Heart left ventricle (tissue), 16 donors: ENCODE results near the gene STK40. TPM values are rescaled to one million over a fixed set of nuclear protein-coding genes. Genes with fewer than 3 reads are reported as not detected.

ENCODE experiments used
- ATAC-seq, 4 donors: fragments of 200-7000 bp; cut with Tn5 transposase; one replicate each; pipeline ENCODE4 v1.9.1; 2020 to 2022; ENCODE audit warnings: moderate library complexity in 4 of 4, mild to moderate bottlenecking in 3 of 4, moderate number of reproducible peaks in 1 of 4
- DNase-seq, 5 donors: peaks; one replicate each; pipeline ENCODE4 v3.0.0-alpha.2; 2020
- H3K27ac ChIP-seq, 12 donors: fragments of 200-600 bp; sonication (generic) in 4 of 12; one replicate each; pipeline versions ENCODE4 v1.5.0 to v1.8.0; 2016 to 2022; ENCODE audit warnings: mild to moderate bottlenecking in 2 of 12
- H3K27me3 ChIP-seq, 9 donors: fragments of 200-600 bp; sonication (generic) in 2 of 9; one replicate each; pipeline versions ENCODE4 v1.5.1 to v1.8.0; 2016 to 2022; ENCODE audit warnings: mild to moderate bottlenecking in 3 of 9
- H3K36me3 ChIP-seq, 9 donors: fragments of 200-600 bp; sonication (generic) in 2 of 9; one replicate each; pipeline versions ENCODE4 v1.5.0 to v1.8.0; 2018 to 2022; ENCODE audit warnings: mild to moderate bottlenecking in 2 of 9
- H3K4me1 ChIP-seq, 12 donors: fragments of 200-600 bp; sonication (generic) in 4 of 12; one replicate each; pipeline versions ENCODE4 v1.5.0 to v1.8.0; 2016 to 2022; ENCODE audit warnings: mild to moderate bottlenecking in 3 of 12
- H3K4me3 ChIP-seq, 12 donors: fragments of 200-600 bp; sonication (generic) in 4 of 12; one replicate each; pipeline versions ENCODE4 v1.5.0 to v1.8.0; 2017 to 2022; ENCODE audit warnings: mild to moderate bottlenecking in 9 of 12, moderate library complexity in 4 of 12
- H3K9me3 ChIP-seq, 12 donors: fragments of 200-600 bp; sonication (generic) in 4 of 12; one replicate each; pipeline versions ENCODE4 v1.5.0 to v1.8.0; 2016 to 2022; ENCODE audit warnings: mild to moderate bottlenecking in 1 of 12
- CTCF ChIP-seq, 12 donors: fragments of 200-600 bp; sonication (generic) in 4 of 12; IDR thresholded peaks; one replicate each; pipeline versions ENCODE4 v1.5.0 to v1.8.0; 2018 to 2022; ENCODE audit warnings: antibody characterized with exemption in 12 of 12, mild to moderate bottlenecking in 5 of 12
- POLR2A ChIP-seq, 2 donors: fragments of 450-650 bp; IDR thresholded peaks; one replicate each; pipeline ENCODE4 v1.6.1; 2017; ENCODE audit warnings: antibody characterized with exemption in 2 of 2, mild to moderate bottlenecking in 2 of 2, moderate library complexity in 2 of 2
- whole genome bisulfite sequencing, 4 donors: extraction: QIAGEN DNeasy Blood & Tissue Kit in 2 of 4; methylation state at CpG; one replicate each; pipeline versions ENCODE4 v1.1.5 to v1.1.7; 2013 to 2018; 5-methylcytosine and 5-hydroxymethylcytosine counted together
- intact Hi-C, 10 donors: fragments of 100-400 bp; cut with DNase I; formaldehyde crosslinking; loops; one replicate each; pipeline versions ENCODE4 v1.11.1 to v1.14.2; 2022
- polyA plus RNA-seq, 2 donors: library from polyadenylated mRNA; stranded (reverse); fragments of 200-250 nt; gene quantifications; one replicate each; pipeline ENCODE4 v1.2.3, GENCODE V29; 2013
- total RNA-seq, 9 donors: library from RNA; depleted of rRNA in 2 of 9; stranded (reverse); fragments of >200 nt in 2 of 9; fragmentation: NEBNext Ultra II Directional in 3 of 9; extraction: Animal tissue kit (Norgen Biotek cat#: 25700) in 3 of 9; gene quantifications; one replicate each; pipeline versions ENCODE4 v1.1.0 to v1.2.4, GENCODE V29; 2016 to 2023
- donor health status: ischemic (EF 13 %, LVEDD 7.1; RV severe dilation, severe dysfunction).
- donor health status: healthy with polysubstance abuse.
- donor health status: DM: no; HTN: yes; CAD: no.
- donor health status: DM: no; HTN: no; CAD: no.
- donor health status: ischemic (EF 25% LVEDD 6.9; RV normal size, moderate dysfunction).
- donor health status: ischemic (EF 25% LVEDD 5.7; RV mildly dilated, moderate dysfunction).
- donor health status: healthy.
- donor health status: DM: yes; HTN: yes; CAD: no.
- donor health status: ischemic (EF 35%, LVEDD 5.7; RV mildly dilated, moderate dysfunction).
- donor health status: nonischemic (EF 11% LVEDD 7.7; RV severe dilation, severe dysfunction).
- donor health status: DM: yes; HTN: yes; CAD: no.
- donor health status: PGD.
- donor health status: ischemic (EF 29% LVEDD 5.4; RV normal size, mild dysfunction).
- donor health status: nonischemic (EF 23%, LVEDD 6.1; RV moderate dilation, normal function).

The STK40 gene
- total and polyA plus RNA-seq, 11 donors, result 27.9 to 114 (median 59.4) TPM

GRCh38 chr1:36419569-36419968 lies 33.8 kb upstream of the STK40 start:
- H3K4me3 ChIP-seq, result no peak overlapping the region
- H3K9me3 ChIP-seq, result no peaks in the 10 kb centered on the region
- TF ChIP-seq POLR2A (IDR thresholded peaks at IDR 0.05), result no peak
- H3K36me3 ChIP-seq, result peaks cover 0 to 30% (median 15%) of the 10 kb centered on the region in 9 donors
- peaks cover 0 to 21% (median 8%) of the 10 kb centered on the region in 12 donors for H3K4me1 ChIP-seq
- H3K27ac ChIP-seq, result no peak overlapping the region
- ATAC-seq (no peak), DNase-seq (no peak)
- no peaks in the 10 kb centered on the region for H3K27me3 ChIP-seq
- 74 to 91% (median 81%) methylated on average over 4 of the region's 4 CpGs for WGBS, 4 donors
- intact Hi-C loops, result loop anchor here in 2 of 10 donors (1.0 to 5.0 kb wide), 2 partner anchors 77 to 317 kb away; no protein-coding TSS in a partner anchor

GRCh38 chr1:36419140-36419539 lies 33.4 kb upstream of the STK40 start:
- intact Hi-C loops, result loop anchor here in 2 of 10 donors (1.0 to 5.0 kb wide), 2 partner anchors 77 to 317 kb away; no protein-coding TSS in a partner anchor
- WGBS, 4 donors, result 47 to 64% (median 60%) methylated on average over 3 of the region's 3 CpGs
- TF ChIP-seq POLR2A (IDR thresholded peaks at IDR 0.05) (no peak), CTCF (IDR thresholded peaks at IDR 0.05) (no peak)
- Histone ChIP-seq H3K9me3 (no peaks in the 10 kb centered on the region), H3K4me3 (no peak overlapping the region), H3K27ac (no peak overlapping the region), H3K4me1 (peaks cover 0 to 21% (median 8%) of the 10 kb centered on the region in 12 donors), H3K27me3 (no peaks in the 10 kb centered on the region), H3K36me3 (peaks cover 0 to 30% (median 15%) of the 10 kb centered on the region in 9 donors)
- no peak for DNase-seq
- peak in 2 of 4 donors; percentile 25 to 52 for ATAC-seq

- H3K4me1 ChIP-seq, result peaks cover 0 to 21% (median 8%) of the 10 kb centered on the region in 12 donors
- intact Hi-C loops, result loop anchor here in 1 of 10 donors (5.0 kb wide), 1 partner anchor 316 kb away; no protein-coding TSS in a partner anchor
- peaks cover 0 to 26% (median 14%) of the 10 kb centered on the region in 9 donors for H3K36me3 ChIP-seq
- H3K27me3 ChIP-seq, result no peaks in the 10 kb centered on the region
- no peaks in the 10 kb centered on the region for H3K9me3 ChIP-seq
- 80 to 92% (median 86%) methylated on average over 7 to 9 of the region's 9 CpGs for WGBS, 4 donors
- ATAC-seq, result no peak
- H3K27ac ChIP-seq, result no peak overlapping the region
- H3K4me3 ChIP-seq, result no peak overlapping the region
- no peak for TF ChIP-seq POLR2A (IDR thresholded peaks at IDR 0.05)
- no peak for TF ChIP-seq CTCF (IDR thresholded peaks at IDR 0.05)
- DNase-seq, result no peak
Observed at GRCh38 chr1:36417931-36418330, 32.2 kb upstream of the STK40 start.

GRCh38 chr1:36415661-36416326 lies 30.1 kb upstream of the STK40 start:
- no peaks in the 10 kb centered on the region for H3K9me3 ChIP-seq
- no peak for DNase-seq
- no peak overlapping the region for H3K27ac ChIP-seq
- peaks cover 0 to 7% (median 0%) of the 10 kb centered on the region in 9 donors for H3K36me3 ChIP-seq
- TF ChIP-seq POLR2A (IDR thresholded peaks at IDR 0.05) (no peak), CTCF (IDR thresholded peaks at IDR 0.05) (no peak)
- ATAC-seq, result no peak
- intact Hi-C loops, result loop anchor here in 1 of 10 donors (5.0 kb wide), 1 partner anchor 313 kb away; no protein-coding TSS in a partner anchor
- H3K27me3 ChIP-seq, result no peaks in the 10 kb centered on the region
- WGBS, 4 donors, result 88 to 93% (median 90%) methylated on average over 15 of the region's 15 CpGs
- H3K4me1 ChIP-seq, result peaks cover 0 to 19% (median 8%) of the 10 kb centered on the region in 12 donors
- H3K4me3 ChIP-seq, result no peak overlapping the region
